ENCODE results near the gene PSMB10.

DNA sequence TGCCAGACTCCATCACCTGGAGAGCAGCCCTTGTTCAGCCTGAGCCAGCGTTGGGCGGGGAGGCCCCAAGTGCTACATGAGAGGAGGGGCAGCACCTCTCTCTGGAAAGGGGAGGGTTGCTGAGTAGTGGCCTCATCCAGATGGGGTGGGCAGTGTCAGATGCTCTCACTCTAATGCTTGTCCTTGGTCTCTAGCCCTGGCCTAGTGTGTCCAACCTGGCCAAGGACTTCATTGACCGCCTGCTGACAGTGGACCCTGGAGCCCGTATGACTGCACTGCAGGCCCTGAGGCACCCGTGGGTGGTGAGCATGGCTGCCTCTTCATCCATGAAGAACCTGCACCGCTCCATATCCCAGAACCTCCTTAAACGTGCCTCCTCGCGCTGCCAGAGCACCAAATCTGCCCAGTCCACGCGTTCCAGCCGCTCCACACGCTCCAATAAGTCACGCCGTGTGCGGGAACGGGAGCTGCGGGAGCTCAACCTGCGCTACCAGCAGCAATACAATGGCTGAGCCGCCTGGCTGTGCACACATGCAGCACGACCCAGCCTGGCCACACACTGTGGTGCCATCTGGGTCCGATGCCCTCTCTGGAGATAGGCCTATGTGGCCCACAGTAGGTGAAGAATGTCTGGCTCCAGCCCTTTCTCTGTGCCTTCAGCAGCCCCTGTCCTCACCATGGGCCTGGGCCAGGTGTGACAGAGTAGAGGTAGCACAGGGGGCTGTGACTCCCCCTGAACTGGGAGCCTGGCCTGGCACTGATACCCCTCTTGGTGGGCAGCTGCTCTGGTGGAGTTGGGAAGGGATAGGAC is 9.3 kb downstream of the PSMB10 start:
- TF ChIP-seq POLR2A (IDR thresholded peaks at IDR 0.05): no peak
- TF ChIP-seq POLR2AphosphoS5 (IDR thresholded peaks at IDR 0.05): no peak
- TF ChIP-seq, protein P1, sequence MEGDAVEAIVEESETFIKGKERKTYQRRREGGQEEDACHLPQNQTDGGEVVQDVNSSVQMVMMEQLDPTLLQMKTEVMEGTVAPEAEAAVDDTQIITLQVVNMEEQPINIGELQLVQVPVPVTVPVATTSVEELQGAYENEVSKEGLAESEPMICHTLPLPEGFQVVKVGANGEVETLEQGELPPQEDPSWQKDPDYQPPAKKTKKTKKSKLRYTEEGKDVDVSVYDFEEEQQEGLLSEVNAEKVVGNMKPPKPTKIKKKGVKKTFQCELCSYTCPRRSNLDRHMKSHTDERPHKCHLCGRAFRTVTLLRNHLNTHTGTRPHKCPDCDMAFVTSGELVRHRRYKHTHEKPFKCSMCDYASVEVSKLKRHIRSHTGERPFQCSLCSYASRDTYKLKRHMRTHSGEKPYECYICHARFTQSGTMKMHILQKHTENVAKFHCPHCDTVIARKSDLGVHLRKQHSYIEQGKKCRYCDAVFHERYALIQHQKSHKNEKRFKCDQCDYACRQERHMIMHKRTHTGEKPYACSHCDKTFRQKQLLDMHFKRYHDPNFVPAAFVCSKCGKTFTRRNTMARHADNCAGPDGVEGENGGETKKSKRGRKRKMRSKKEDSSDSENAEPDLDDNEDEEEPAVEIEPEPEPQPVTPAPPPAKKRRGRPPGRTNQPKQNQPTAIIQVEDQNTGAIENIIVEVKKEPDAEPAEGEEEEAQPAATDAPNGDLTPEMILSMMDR (IDR thresholded peaks at IDR 0.05): no peak
- TF ChIP-seq EP300 (IDR thresholded peaks at IDR 0.05; ENCODE audit: low read depth): no peak
